GOT3 (cell line): Measurements from ENCODE around the gene PLEKHA5.
"Not testable (repeated sequence)": the region's sequence is repeated elsewhere in the genome, so short reads cannot be mapped to it uniquely, and the experiment has no call there.

Experiments
- DNase-seq: peaks from one replicate; lab custom pipeline; 2025; ENCODE audit warnings: mixed read lengths; lab: John Stamatoyannopoulos, UW

PLEKHA5 gene

GRCh38 chr12:19284658-19285057, 155.1 kb downstream of the PLEKHA5 start:
- no peak for DNase-seq

- no peak for DNase-seq
These were observed 156.4 kb downstream of the PLEKHA5 start for GRCh38 chr12:19285793-19286448.

- no peak for DNase-seq
These were observed 157.8 kb downstream of the PLEKHA5 start for GRCh38 chr12:19287302-19287701.

- no peak for DNase-seq
These were observed 158.6 kb downstream of the PLEKHA5 start for GRCh38 chr12:19288161-19288560.

GRCh38 chr12:19288603-19289244, 159.2 kb downstream of the PLEKHA5 start:
- no peak for DNase-seq

- DNase-seq: no peak
These were observed 169.5 kb downstream of the PLEKHA5 start for GRCh38 chr12:19298836-19299605.

GRCh38 chr12:19299765-19300164, 170.2 kb downstream of the PLEKHA5 start:
- no peak for DNase-seq

- no peak for DNase-seq
These were observed 171.7 kb downstream of the PLEKHA5 start for GRCh38 chr12:19301223-19301622.

GRCh38 chr12:19301688-19302087, 172.2 kb downstream of the PLEKHA5 start:
- no peak for DNase-seq

- DNase-seq: no peak
These were observed 172.6 kb downstream of the PLEKHA5 start for GRCh38 chr12:19302100-19302640.

GRCh38 chr12:19303496-19303895, 174.0 kb downstream of the PLEKHA5 start:
- DNase-seq: no peak

- no peak for DNase-seq
These were observed 174.7 kb downstream of the PLEKHA5 start for GRCh38 chr12:19304149-19304750.

- not testable (repeated sequence) for DNase-seq
These were observed 176.1 kb downstream of the PLEKHA5 start for GRCh38 chr12:19305621-19306020.

- no peak for DNase-seq
These were observed 176.8 kb downstream of the PLEKHA5 start for GRCh38 chr12:19306366-19306765.

- no peak for DNase-seq
These were observed 177.9 kb downstream of the PLEKHA5 start for GRCh38 chr12:19307451-19307850.

GRCh38 chr12:19311165-19311564, 181.6 kb downstream of the PLEKHA5 start:
- DNase-seq: no peak

- DNase-seq: no peak
These were observed 183.1 kb downstream of the PLEKHA5 start for GRCh38 chr12:19312637-19313036.

- no peak for DNase-seq
These were observed 186.9 kb downstream of the PLEKHA5 start for GRCh38 chr12:19316425-19316824.

GRCh38 chr12:19322376-19322775, 192.8 kb downstream of the PLEKHA5 start:
- no peak for DNase-seq

- DNase-seq: no peak
These were observed 194.3 kb downstream of the PLEKHA5 start for GRCh38 chr12:19323805-19324204.

GRCh38 chr12:19326102-19326501, 196.6 kb downstream of the PLEKHA5 start:
- no peak for DNase-seq

- DNase-seq: no peak
These were observed 202.7 kb downstream of the PLEKHA5 start for GRCh38 chr12:19332196-19332595.
